Heart right ventricle (tissue), 16 donors: Measurements from ENCODE around the gene TUBA3D. TPM values are rescaled to one million over a fixed set of nuclear protein-coding genes. Genes with fewer than 3 reads are reported as not detected.
"Not testable (repeated sequence)": the region's sequence is repeated elsewhere in the genome, so short reads cannot be mapped to it uniquely, and the experiment has no call there.

Experiments
- ATAC-seq, 8 donors: fragments of 200-7000 bp; cut with Tn5 transposase; one replicate each; pipeline ENCODE4 v1.9.1; 2020; ENCODE audit warnings: mild to moderate bottlenecking in 8 of 8, moderate library complexity in 8 of 8, moderate number of reproducible peaks in 1 of 8
- DNase-seq, 2 donors: peaks; one replicate each; pipeline ENCODE4 v3.0.0-alpha.2; 2020
- H3K27ac ChIP-seq, 10 donors: fragments of 200-600 bp; sonication (generic) in 2 of 10; one replicate each; pipeline versions ENCODE4 v1.5.0 to v1.8.0; 2020 to 2022; ENCODE audit warnings: mild to moderate bottlenecking in 3 of 10
- H3K27me3 ChIP-seq, 7 donors: fragments of 200-600 bp; one replicate each; pipeline ENCODE4 v1.8.0; 2021 to 2022; ENCODE audit warnings: mild to moderate bottlenecking in 2 of 7
- H3K36me3 ChIP-seq, 9 donors: fragments of 200-600 bp; sonication (generic) in 1 of 9; one replicate each; pipeline versions ENCODE4 v1.5.0 to v1.8.0; 2020 to 2022; ENCODE audit warnings: mild to moderate bottlenecking in 2 of 9
- H3K4me1 ChIP-seq, 9 donors: fragments of 200-600 bp; sonication (generic) in 1 of 9; one replicate each; pipeline versions ENCODE4 v1.5.0 to v1.8.0; 2020 to 2022; ENCODE audit warnings: mild to moderate bottlenecking in 4 of 9
- H3K4me3 ChIP-seq, 10 donors: fragments of 200-600 bp; sonication (generic) in 2 of 10; one replicate each; pipeline versions ENCODE4 v1.5.0 to v1.8.0; 2020 to 2022; ENCODE audit warnings: mild to moderate bottlenecking in 7 of 10, moderate library complexity in 2 of 10
- H3K9me3 ChIP-seq, 11 donors: fragments of 200-600 bp in 10 of 11; sonication (generic) in 2 of 11; one replicate each; pipeline versions ENCODE4 v1.5.0 to v1.8.0; 2013 to 2022; ENCODE audit warnings: mild to moderate bottlenecking in 2 of 11, control low read depth in 1 of 11, moderate library complexity in 1 of 11
- WGBS, 2 donors: extraction: QIAGEN DNeasy Blood & Tissue Kit; methylation state at CpG; one replicate each; pipeline ENCODE4 v1.1.7; 2013; ENCODE audit warnings: inconsistent platforms in 1 of 2; 5-methylcytosine and 5-hydroxymethylcytosine counted together
- intact Hi-C, 10 donors: fragments of 100-400 bp; cut with DNase I; formaldehyde crosslinking; loops; one replicate each; pipeline versions ENCODE4 v1.11.1 to v1.14.2; 2022
- microRNA-seq, 2 donors: library from miRNA; unstranded; fragments of <30 nt; microRNA quantifications; one replicate each; pipeline ENCODE4 v1.2.0, GENCODE V29; 2021
- polyA plus RNA-seq, 2 donors: library from polyadenylated mRNA; stranded (reverse); fragments of 200-250 nt; gene quantifications; one replicate each; pipeline ENCODE4 v1.2.3, GENCODE V29; 2013
- total RNA-seq, 10 donors: library from RNA; stranded (reverse); fragmentation: NEBNext Ultra II Directional in 3 of 10; extraction: Animal tissue kit (Norgen Biotek cat#: 25700) in 3 of 10; gene quantifications; one replicate each; pipeline versions ENCODE4 v1.2.1 to v1.2.4, GENCODE V29; 2021 to 2023
- donor health status: Arrhythmogenic right ventricular cardiomyopathy.
- donor health status: ischemic (EF 13 %, LVEDD 7.1; RV severe dilation, severe dysfunction).
- donor health status: healthy with polysubstance abuse.
- donor health status: DM: no; HTN: yes; CAD: no.
- donor health status: DM: no; HTN: no; CAD: no.
- donor health status: ischemic (EF 25% LVEDD 6.9; RV normal size, moderate dysfunction).
- donor health status: ischemic (EF 25% LVEDD 5.7; RV mildly dilated, moderate dysfunction).
- donor health status: healthy.
- donor health status: DM: yes; HTN: yes; CAD: no.
- donor health status: Ischemic cardiomyopathy.
- donor health status: ischemic (EF 35%, LVEDD 5.7; RV mildly dilated, moderate dysfunction).
- donor health status: nonischemic (EF 11% LVEDD 7.7; RV severe dilation, severe dysfunction).
- donor health status: DM: yes; HTN: yes; CAD: no.
- donor health status: PGD.
- donor health status: ischemic (EF 29% LVEDD 5.4; RV normal size, mild dysfunction).
- donor health status: nonischemic (EF 23%, LVEDD 6.1; RV moderate dilation, normal function).

Gene TUBA3D
- total and polyA plus RNA-seq, 12 donors, result 5.1 to 677 (median 30.1) TPM

DNA sequence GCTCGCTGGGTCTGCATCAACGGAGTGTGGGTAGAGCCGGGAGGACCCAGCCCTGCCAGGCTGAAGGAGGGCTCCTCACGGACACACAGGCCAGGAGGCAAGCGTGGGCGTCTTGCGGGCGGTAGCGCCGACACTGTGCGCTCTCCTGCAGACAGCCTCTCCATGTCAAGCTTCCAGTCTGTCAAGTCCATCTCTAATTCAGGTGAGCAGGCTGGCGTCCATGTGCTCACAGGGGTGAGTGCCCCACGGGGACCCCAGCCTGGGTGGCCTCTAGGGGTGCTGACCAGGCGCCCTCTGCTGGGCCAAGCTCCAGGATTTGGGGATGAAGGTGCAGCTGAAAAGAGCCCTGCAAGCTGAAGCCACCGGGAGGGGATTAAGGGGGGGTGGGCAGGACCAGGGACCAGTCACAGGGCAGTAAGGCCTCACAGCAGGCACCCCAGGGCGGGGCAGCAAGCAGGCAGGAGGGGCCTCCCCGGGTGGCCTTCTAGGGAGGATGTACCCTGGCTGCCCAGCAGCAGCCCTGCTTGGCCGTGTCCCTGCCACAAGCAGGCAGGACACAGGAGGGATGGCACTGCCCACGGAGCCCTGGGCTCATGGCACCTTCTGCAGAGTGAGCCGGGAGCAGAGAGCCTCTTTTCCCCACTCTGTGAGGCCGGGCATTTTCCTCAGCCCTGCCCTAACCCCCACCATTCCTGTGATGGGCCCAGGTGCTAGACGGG is 54.9 kb downstream of the TUBA3D start:
- H3K4me1 ChIP-seq, result peaks cover 0 to 11% (median 3%) of the 10 kb centered on the region in 9 donors
- DNase-seq, H3K27ac ChIP-seq, H3K36me3 ChIP-seq, H3K4me3 ChIP-seq, ATAC-seq, intact Hi-C loops, H3K27me3 ChIP-seq, H3K9me3 ChIP-seq: not testable (repeated sequence)
- WGBS, 2 donors, result 72 to 85% methylated on average over 10 to 21 of the region's 22 CpGs

DNA sequence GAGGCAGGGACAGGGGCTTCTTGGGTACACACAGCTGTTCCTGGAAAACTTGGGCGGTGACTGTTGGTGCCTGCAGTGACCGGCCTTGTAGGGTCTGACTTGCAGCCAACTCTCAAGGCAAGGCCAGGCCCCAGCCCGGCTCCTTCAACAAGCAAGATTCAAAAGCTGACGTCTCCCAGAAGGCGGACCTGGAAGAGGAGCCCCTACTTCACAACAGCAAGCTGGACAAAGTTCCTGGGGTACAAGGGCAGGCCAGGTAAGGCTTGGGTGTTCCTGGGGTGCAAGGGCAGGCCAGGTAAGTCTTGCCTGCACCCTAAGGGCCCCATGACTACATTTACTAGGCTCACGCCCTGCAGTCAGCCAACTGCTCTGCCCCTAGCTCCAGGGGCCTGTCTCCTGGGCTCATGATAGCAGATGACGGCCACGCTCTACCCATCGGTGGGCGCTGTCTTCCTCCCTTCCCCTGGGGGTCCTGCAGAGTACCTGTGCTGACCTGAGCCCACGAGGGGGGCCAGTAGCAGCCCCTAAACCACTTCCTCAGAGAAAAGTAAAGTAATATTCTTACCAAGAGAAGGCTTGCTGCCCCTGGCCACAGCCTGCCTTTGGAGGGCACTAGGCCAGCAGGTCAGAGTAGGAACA is 55.7 kb downstream of the TUBA3D start:
- H3K27ac ChIP-seq, ATAC-seq, H3K36me3 ChIP-seq, intact Hi-C loops, H3K27me3 ChIP-seq, DNase-seq, H3K9me3 ChIP-seq, H3K4me3 ChIP-seq: not testable (repeated sequence)
- WGBS, 2 donors, result 90 to 92% methylated on average over 5 to 9 of the region's 11 CpGs
- H3K4me1 ChIP-seq, result peaks cover 0 to 11% (median 3%) of the 10 kb centered on the region in 9 donors

Small RNA genes within 50 kb of the gene (microRNA-seq; reads per million reads assigned to microRNA genes)
- gene MIR4784, result 0 reads per million in 2 donors

Other genes with a start within 250 kb of the TUBA3D start
- gene RAB6D, start 112.0 kb upstream of the TUBA3D start, total RNA-seq, result under 1 TPM in 1 of 10 donors, not detected in 9; 0.48 TPM
- under 1 TPM in 1 of 2 donors, not detected in 1; 0.01 TPM for gene RAB6D, start 112.0 kb upstream of the TUBA3D start, polyA plus RNA-seq
- gene MZT2A, start 16.3 kb downstream of the TUBA3D start, total RNA-seq, result 100 to 1,000 TPM; 114 to 279 (median 186) TPM
- gene MZT2A, start 16.3 kb downstream of the TUBA3D start, polyA plus RNA-seq, result 100 to 1,000 TPM; 533 to 674 TPM
- 1 to 10 TPM in 5 of 10 donors, under 1 TPM in 5; 0.32 to 1.9 (median 0.92) TPM for gene CCDC74A, start 51.8 kb downstream of the TUBA3D start, total RNA-seq
- 1 to 10 TPM; 1.2 to 1.6 TPM for gene CCDC74A, start 51.8 kb downstream of the TUBA3D start, polyA plus RNA-seq